Neural progenitor cell (in vitro differentiated cells): Measurements from ENCODE around the gene SMYD3.

Experiments
- CTCF ChIP-seq: fragments of 200-600 bp; sonication (generic); IDR thresholded peaks from 2 replicates; pipeline ENCODE4 v1.5.1; 2017; ENCODE audit warnings: antibody characterized with exemption, mild to moderate bottlenecking
- EZH2 ChIP-seq: fragments of 200-600 bp; sonication (generic); IDR thresholded peaks from 2 replicates; pipeline ENCODE4 v1.6.1; 2017; ENCODE audit warnings: antibody characterized with exemption, mild to moderate bottlenecking, moderate library complexity

DNA sequence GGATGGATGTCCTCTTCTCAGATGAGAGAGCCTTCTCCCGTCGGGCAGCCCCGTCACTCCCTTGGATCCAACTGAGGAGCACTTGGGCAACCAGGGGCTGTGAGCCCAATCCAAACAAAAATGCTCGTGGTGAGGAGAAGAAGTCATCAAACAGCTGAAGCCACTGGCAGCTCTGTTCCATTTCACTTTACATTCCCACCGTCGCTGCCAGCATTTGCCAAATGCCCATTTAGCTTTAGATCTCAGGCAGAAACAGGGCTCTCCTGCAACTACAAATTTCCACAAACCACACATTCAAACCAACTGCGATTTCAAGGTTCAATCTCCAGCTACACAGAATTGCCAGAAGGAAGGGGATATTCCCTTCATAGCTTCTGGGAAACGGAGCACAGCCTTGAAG is 634.6 kb downstream of the SMYD3 start:
- TF ChIP-seq CTCF (no peak), EZH2 (no peak)
